ENCODE measurements around the gene MYBL2. TPM values are rescaled to one million over a fixed set of nuclear protein-coding genes. Genes with fewer than 3 reads are reported as not detected.

The MYBL2 gene
- total RNA-seq, 1 donor from 2014 or later: 19.0 TPM

GRCh38 chr20:43726333-43726732 is 59.4 kb downstream of the MYBL2 start:
- no peak for TF ChIP-seq CTCF (IDR thresholded peaks at IDR 0.05; ENCODE audit: partially characterized antibody, unreplicated experiment)
- Mint-ChIP-seq H3K27me3 (ENCODE audit: unreplicated experiment) (peaks cover 2% of the 10 kb centered on the region), H3K4me3 (ENCODE audit: unreplicated experiment) (no peak overlapping the region)

GRCh38 chr20:43726811-43727338 is 60.0 kb downstream of the MYBL2 start, which contains the start of gene GTSF1L:
Gene GTSF1L (minus strand): TSS chr20:43727002. CDS start chr20:43726694, 308 bp downstream.
- peaks cover 2% of the 10 kb centered on the region for H3K27me3 Mint-ChIP-seq (ENCODE audit: unreplicated experiment)
- no peak for TF ChIP-seq CTCF (IDR thresholded peaks at IDR 0.05; ENCODE audit: partially characterized antibody, unreplicated experiment)
- no peaks in the 10 kb centered on the region for H3K36me3 Mint-ChIP-seq (ENCODE audit: unreplicated experiment)
- H3K4me1 Mint-ChIP-seq (ENCODE audit: low read depth, unreplicated experiment): peaks cover 3% of the 10 kb centered on the region
- no peak within 1 kb of the TSS for H3K4me3 Mint-ChIP-seq (ENCODE audit: unreplicated experiment)
- peaks cover 2% of the 10 kb centered on the region for H3K9me3 Mint-ChIP-seq (ENCODE audit: unreplicated experiment)
- H3K27ac Mint-ChIP-seq (ENCODE audit: unreplicated experiment): no peak within 1 kb of the TSS
- no peak for DNase-seq

More at GRCh38 chr20:43726333-43726732, 59.4 kb downstream of the MYBL2 start:
- no peak for DNase-seq
- H3K27ac Mint-ChIP-seq (ENCODE audit: unreplicated experiment): no peak overlapping the region
- H3K9me3 Mint-ChIP-seq (ENCODE audit: unreplicated experiment): peaks cover 2% of the 10 kb centered on the region
- H3K36me3 Mint-ChIP-seq (ENCODE audit: unreplicated experiment): no peaks in the 10 kb centered on the region
- H3K4me1 Mint-ChIP-seq (ENCODE audit: low read depth, unreplicated experiment): peaks cover 3% of the 10 kb centered on the region

GRCh38 chr20:43727980-43728590 is 61.2 kb downstream of the MYBL2 start:
- DNase-seq: no peak
- Mint-ChIP-seq H3K27me3 (ENCODE audit: unreplicated experiment) (peaks cover 2% of the 10 kb centered on the region), H3K4me3 (ENCODE audit: unreplicated experiment) (no peak overlapping the region), H3K4me1 (ENCODE audit: low read depth, unreplicated experiment) (no peaks in the 10 kb centered on the region), H3K27ac (ENCODE audit: unreplicated experiment) (no peak overlapping the region), H3K9me3 (ENCODE audit: unreplicated experiment) (peaks cover 2% of the 10 kb centered on the region), H3K36me3 (ENCODE audit: unreplicated experiment) (no peaks in the 10 kb centered on the region)
- TF ChIP-seq CTCF (IDR thresholded peaks at IDR 0.05; ENCODE audit: partially characterized antibody, unreplicated experiment): no peak

- no peak for DNase-seq
- TF ChIP-seq CTCF (IDR thresholded peaks at IDR 0.05; ENCODE audit: partially characterized antibody, unreplicated experiment): no peak
- peaks cover under 1% of the 10 kb centered on the region for H3K27me3 Mint-ChIP-seq (ENCODE audit: unreplicated experiment)
- no peak overlapping the region for H3K4me3 Mint-ChIP-seq (ENCODE audit: unreplicated experiment)
- no peak overlapping the region for H3K27ac Mint-ChIP-seq (ENCODE audit: unreplicated experiment)
- no peaks in the 10 kb centered on the region for H3K4me1 Mint-ChIP-seq (ENCODE audit: low read depth, unreplicated experiment)
- peaks cover 2% of the 10 kb centered on the region for H3K9me3 Mint-ChIP-seq (ENCODE audit: unreplicated experiment)
- no peaks in the 10 kb centered on the region for H3K36me3 Mint-ChIP-seq (ENCODE audit: unreplicated experiment)
Measured at GRCh38 chr20:43728686-43729255, 61.9 kb downstream of the MYBL2 start.

GRCh38 chr20:43731469-43731868 is 64.6 kb downstream of the MYBL2 start:
- no peak overlapping the region for H3K4me3 Mint-ChIP-seq (ENCODE audit: unreplicated experiment)
- no peak overlapping the region for H3K27ac Mint-ChIP-seq (ENCODE audit: unreplicated experiment)
- H3K36me3 Mint-ChIP-seq (ENCODE audit: unreplicated experiment): no peaks in the 10 kb centered on the region
- TF ChIP-seq CTCF (IDR thresholded peaks at IDR 0.05; ENCODE audit: partially characterized antibody, unreplicated experiment): no peak
- H3K27me3 Mint-ChIP-seq (ENCODE audit: unreplicated experiment): no peaks in the 10 kb centered on the region
- peaks cover 2% of the 10 kb centered on the region for H3K9me3 Mint-ChIP-seq (ENCODE audit: unreplicated experiment)
- no peak for DNase-seq
- H3K4me1 Mint-ChIP-seq (ENCODE audit: low read depth, unreplicated experiment): no peaks in the 10 kb centered on the region
